K562 (cell line): ENCODE results near the gene BRWD1. TPM values are rescaled to one million over a fixed set of nuclear protein-coding genes. Genes with fewer than 3 reads are reported as not detected.

Source experiments
- ATAC-seq: fragments of 200-7000 bp; cut with Tn5 transposase; 3 replicates; pipeline ENCODE4 v1.9.1; 2020; ENCODE audit warnings: moderate library complexity
- BruUV-seq: library from RNA; stranded (reverse); fragments of 400-500 nt; replicated peaks from 2 replicates; lab custom pipeline; 2021; lab: Mats Ljungman, UMichigan
- CTCF ChIA-PET: fragments of 300-600 bp; formaldehyde crosslinking; extraction: SDS; loops from one replicate; lab custom pipeline; 2021; ENCODE audit warnings: low intra/inter-chr PET ratio; lab: Yijun Ruan, JAX
- POLR2A ChIA-PET: fragments of 300-600, 350-650 bp; sonication (Branson Sonifier 250); formaldehyde crosslinking; extraction: SDS; loops from one replicate; lab custom pipeline; 2021; ENCODE audit warnings: antibody characterized with exemption, inconsistent platforms; lab: Yijun Ruan, JAX
- DNase-seq, 4 experiments: peaks; one replicate each; pipeline versions ENCODE4 v3.0.0 to v3.0.0-alpha.2; 2011 to 2018; ENCODE audit warnings: low spot score in 3 of 4, mixed read lengths in 3 of 4; ENCODE audit errors: extremely low read depth in 1 of 4
- FAIRE-seq: peaks from 2 replicates; lab custom pipeline; 2011; peaks lifted over from hg19 to GRCh38; lab: Jason Lieb, UNC
- H2AFZ ChIP-seq: 2 replicates; pipeline ENCODE4 v1.6.0; 2011; ENCODE audit warnings: low read depth, low read length, control low read depth, inconsistent platforms
- H3K27ac ChIP-seq: fragments of 200-600 bp; 3 replicates; pipeline ENCODE4 v1.8.0; 2011; ENCODE audit warnings: low read depth, mild to moderate bottlenecking, control low read depth, inconsistent platforms, low read length, moderate library complexity, mixed read lengths; ENCODE audit errors: extremely low read depth
- H3K27me3 ChIP-seq, 2 experiments: fragments of 300-600 bp in 1 of 2; 2 replicates in 1 of 2; 3 replicates in 1 of 2; pipeline versions ENCODE4 v1.6.0 to v1.8.0; 2011; ENCODE audit warnings: inconsistent platforms in 2 of 2, low read length in 2 of 2, mild to moderate bottlenecking in 1 of 2, mixed read lengths in 1 of 2, moderate library complexity in 1 of 2; ENCODE audit not compliant: control insufficient read depth in 2 of 2, insufficient read depth in 2 of 2
- H3K36me3 ChIP-seq: fragments of 300-600 bp; 3 replicates; pipeline ENCODE4 v1.8.0; 2011; ENCODE audit warnings: mild to moderate bottlenecking, low read length, inconsistent platforms; ENCODE audit not compliant: control insufficient read depth, insufficient read depth
- H3K4me1 ChIP-seq, 2 experiments: fragments of 200-600 bp in 1 of 2; replicated peaks in 1 of 2; 2 replicates in 1 of 2; 3 replicates in 1 of 2; pipeline versions ENCODE4 v1.5.1 to v1.8.0; 2011; ENCODE audit warnings: inconsistent platforms in 2 of 2, low read length in 2 of 2, mild to moderate bottlenecking in 1 of 2, mixed read lengths in 1 of 2, moderate library complexity in 1 of 2; ENCODE audit not compliant: control insufficient read depth in 2 of 2, insufficient read depth in 2 of 2
- H3K4me2 ChIP-seq: 2 replicates; pipeline ENCODE4 v1.6.1; 2011; ENCODE audit warnings: low read length, control low read depth, inconsistent platforms, mixed read lengths; ENCODE audit not compliant: insufficient read depth
- H3K4me3 ChIP-seq: fragments of 200-600 bp; sonication (generic), shearing (Covaris generic); 2 replicates; pipeline ENCODE4 v1.5.1; 2016; ENCODE audit warnings: control low read depth, inconsistent platforms
- H3K79me2 ChIP-seq: fragments of 200-600 bp; 3 replicates; pipeline ENCODE4 v1.8.0; 2011; ENCODE audit warnings: low read length, inconsistent platforms; ENCODE audit not compliant: control insufficient read depth, insufficient read depth
- H3K9ac ChIP-seq, 2 experiments: 2 replicates each; pipeline versions ENCODE4 v1.6.0 to v1.6.1; 2011; ENCODE audit warnings: low read depth in 2 of 2, low read length in 2 of 2, control low read depth in 1 of 2, inconsistent platforms in 1 of 2, mild to moderate bottlenecking in 1 of 2, mixed read lengths in 1 of 2; ENCODE audit not compliant: insufficient read depth in 1 of 2
- H3K9me1 ChIP-seq: one replicate; pipeline ENCODE4 v1.6.0; 2011; ENCODE audit warnings: inconsistent platforms, mild to moderate bottlenecking, low read length, moderate library complexity; ENCODE audit not compliant: control insufficient read depth, insufficient read depth
- H3K9me3 ChIP-seq: replicated peaks from 2 replicates; pipeline ENCODE4 v1.5.1; 2011; ENCODE audit warnings: low read depth, low read length, inconsistent platforms; ENCODE audit not compliant: control insufficient read depth, insufficient read depth
- H4K20me1 ChIP-seq: replicated peaks from 2 replicates; pipeline ENCODE4 v1.6.1; 2011; ENCODE audit warnings: low read length, inconsistent platforms, mixed read lengths; ENCODE audit not compliant: control insufficient read depth, insufficient read depth
- CC2D1A ChIP-seq: fragments of 450-650 bp; IDR thresholded peaks from 2 replicates; pipeline ENCODE4 v1.6.1; 2017; ENCODE audit warnings: mild to moderate bottlenecking
- CHD1 ChIP-seq: fragments of 200-600 bp; sonication (generic); IDR thresholded peaks from one replicate; pipeline ENCODE4 v1.6.1; 2012; ENCODE audit warnings: mild to moderate bottlenecking, moderate library complexity, low read length, inconsistent platforms
- SNAPC5 ChIP-seq: fragments of 250-450 bp; sonication (Bioruptor Pico); IDR thresholded peaks from 2 replicates; pipeline ENCODE4 v1.8.0; 2021; ENCODE audit warnings: moderate library complexity, mild to moderate bottlenecking, inconsistent platforms
- SNRNP70 ChIP-seq: fragments of 200-400 bp; formaldehyde crosslinking; optimal IDR thresholded peaks from 2 replicates; pipeline ENCODE3; 2017; ENCODE audit warnings: low read depth, low read length
- WGBS: fragments of 100-300 bp; shearing (Covaris generic); methylation state at CpG from one replicate; pipeline ENCODE4 v1.1.6; 2016; ENCODE audit warnings: low coverage, mixed read lengths; ENCODE audit not compliant: insufficient coverage; ENCODE audit errors: missing lambda C conversion rate; 5-methylcytosine and 5-hydroxymethylcytosine counted together
- in situ Hi-C: fragments of 300-500 bp; cut with MboI; formaldehyde crosslinking; loops from 4 replicates; pipeline ENCODE4 v1.15.0; 2018; ENCODE audit warnings: inconsistent platforms, mixed read lengths
- intact Hi-C: fragments of 100-400 bp; cut with micrococcal nuclease; formaldehyde crosslinking; loops from 2 replicates; pipeline ENCODE4 v1.14.2; 2022
- polyA plus RNA-seq, 8 experiments: library from polyadenylated mRNA; depleted of rRNA in 4 of 8; stranded (reverse) in 5 of 8; unstranded in 3 of 8; fragments of >200 nt; fragmentation: Nextera tagmentation in 2 of 8; fragmentation: Illumina TruSeq in 1 of 8; extraction: Ambion mirVana in 2 of 8; extraction: Trizol in 1 of 8; gene quantifications; 2 replicates each; pipeline versions ENCODE4 v1.2.1 to v1.2.3, GENCODE V29; 2011 to 2014; ENCODE audit warnings: inconsistent platforms in 1 of 8, missing spikeins in 1 of 8
- total RNA-seq, 7 experiments: library from RNA; depleted of rRNA in 6 of 7; stranded (reverse); fragments of >200 nt in 6 of 7; fragmentation: Illumina TruSeq in 2 of 7; extraction: Trizol in 2 of 7; gene quantifications; 2 replicates each; pipeline versions ENCODE4 v1.2.1 to v1.2.3, GENCODE V29; 2011 to 2021; ENCODE audit warnings: low replicate concordance in 1 of 7

BRWD1 gene
- total and polyA plus RNA-seq, 9 of the 15 experiments (the other 6 are each of a cell fraction or from before 2014, with no cell fraction given) = 10.1 to 60.2 (median 34.1) TPM

GRCh38 chr21:39156024-39156423 is 157.4 kb downstream of the BRWD1 start:
- Histone ChIP-seq H2AFZ (no peak overlapping the region), H3K4me1 (no peaks in the 10 kb centered on the region), H3K79me2 (no peaks in the 10 kb centered on the region), H3K27me3 (peaks cover 2 to 18% of the 10 kb centered on the region in 2 experiments; a peak in 2 of 5 replicates), H3K9me1 (no peaks in the 10 kb centered on the region), H3K4me2 (no peak overlapping the region), H3K36me3 (no peaks in the 10 kb centered on the region), H4K20me1 (no peaks in the 10 kb centered on the region), H3K9me3 (no peaks in the 10 kb centered on the region), H3K27ac (no peak overlapping the region), H3K9ac (no peak overlapping the region), H3K4me3 (no peak overlapping the region)
- ChIA-PET CTCF (no interaction called here), POLR2A (interaction anchor here (0.6 kb wide), 2 partner anchors 11 to 16 kb away, joined by 3 read pairs; no protein-coding TSS in a partner anchor)
- intact Hi-C loops (no loop called here), in situ Hi-C loops (no loop called here)
- DNase-seq = no peak
- no peak for ATAC-seq
- WGBS = 21% methylated on average over 7 of the region's 7 CpGs
- no peak for FAIRE-seq
- BruUV-seq = no TSS peak
- TF ChIP-seq CHD1 (no peak), SNAPC5 (CRISPR knock-in tag) (no peak)

DNA sequence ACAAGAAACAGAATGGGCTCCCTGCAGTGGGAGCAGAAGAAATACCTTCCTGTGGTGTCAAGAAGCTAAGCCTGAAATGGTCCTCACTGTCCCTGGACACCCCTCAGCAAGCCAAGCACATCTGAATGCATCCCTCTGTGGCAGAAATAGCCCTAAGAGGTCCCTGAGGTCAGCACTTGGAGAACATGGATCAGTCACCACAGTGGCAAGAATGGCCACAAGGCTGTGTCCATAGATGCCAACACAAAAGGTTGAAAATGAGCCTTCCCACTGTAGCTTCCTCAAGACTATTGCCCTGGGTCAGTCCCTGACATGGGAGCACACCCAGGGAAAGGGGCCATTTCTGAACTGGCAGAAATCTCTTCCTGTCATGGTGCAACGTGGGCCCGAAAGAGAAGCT is 157.9 kb downstream of the BRWD1 start:
- POLR2A ChIA-PET = interaction anchor here (0.6 kb wide), 1 partner anchor 16 kb away, joined by 3 read pairs; no protein-coding TSS in a partner anchor
- H3K27ac ChIP-seq = no peak overlapping the region
- no peak overlapping the region for H3K4me2 ChIP-seq
- no peak for ATAC-seq
- DNase-seq = no peak
- H4K20me1 ChIP-seq = no peaks in the 10 kb centered on the region
- TF ChIP-seq CC2D1A = no peak
- no peak for TF ChIP-seq SNRNP70
- CTCF ChIA-PET = no interaction called here
- BruUV-seq = no TSS peak
- in situ Hi-C loops = no loop called here
- no peaks in the 10 kb centered on the region for H3K9me1 ChIP-seq
- H3K4me1 ChIP-seq = no peaks in the 10 kb centered on the region
- no peaks in the 10 kb centered on the region for H3K9me3 ChIP-seq
- intact Hi-C loops = no loop called here
- H3K4me3 ChIP-seq = no peak overlapping the region
- H3K36me3 ChIP-seq = no peaks in the 10 kb centered on the region
- H2AFZ ChIP-seq = no peak overlapping the region
- peaks cover 5 to 14% of the 10 kb centered on the region in 2 experiments; a peak in 3 of 5 replicates for H3K27me3 ChIP-seq
- WGBS = 5% methylated on average over 2 of the region's 2 CpGs
- H3K79me2 ChIP-seq = no peaks in the 10 kb centered on the region
- FAIRE-seq = peak; percentile 35
- H3K9ac ChIP-seq = no peak overlapping the region
